AG10803 (cell line): ENCODE data around the gene TMEM171.
A peak's percentile ranks its signal among the peaks of the same experiment; 100 is the strongest.

Experiments used
- DNase-seq: peaks from one replicate; pipeline ENCODE4 v3.0.0; 2010; ENCODE audit warnings: low read depth
- H3K4me3 ChIP-seq: 2 replicates; pipeline ENCODE4 v1.5.1; 2011; ENCODE audit warnings: mild to moderate bottlenecking, low read length, control low read depth
- TF ChIP-seq, protein P1 (sequence below): conservative IDR thresholded peaks from 2 replicates; pipeline ENCODE4 v1.5.1; 2011; ENCODE audit warnings: mild to moderate bottlenecking, low read length, control low read depth, inconsistent platforms

TMEM171 gene

DNA sequence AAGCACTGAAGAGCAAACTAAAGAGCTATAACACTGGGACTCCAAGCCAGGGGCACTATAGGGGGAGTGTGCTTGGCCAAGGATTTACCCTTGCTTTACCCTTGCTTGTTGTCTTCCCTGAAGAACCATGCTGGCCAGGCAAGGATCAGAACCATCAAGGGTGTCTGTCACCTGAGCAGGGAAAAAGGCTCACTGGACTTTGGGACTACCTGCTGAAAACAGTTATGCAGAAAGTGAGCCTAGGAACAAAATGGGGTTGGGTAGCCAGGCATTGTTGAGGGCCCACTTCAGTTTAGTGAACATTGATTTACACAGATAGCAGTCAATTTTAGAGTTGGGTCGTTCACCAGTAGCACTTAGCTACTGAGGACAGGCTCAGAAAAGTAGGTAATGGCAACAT lies 8.0 kb upstream of the TMEM171 start:
- DNase-seq, result no peak
- TF ChIP-seq, protein P1, sequence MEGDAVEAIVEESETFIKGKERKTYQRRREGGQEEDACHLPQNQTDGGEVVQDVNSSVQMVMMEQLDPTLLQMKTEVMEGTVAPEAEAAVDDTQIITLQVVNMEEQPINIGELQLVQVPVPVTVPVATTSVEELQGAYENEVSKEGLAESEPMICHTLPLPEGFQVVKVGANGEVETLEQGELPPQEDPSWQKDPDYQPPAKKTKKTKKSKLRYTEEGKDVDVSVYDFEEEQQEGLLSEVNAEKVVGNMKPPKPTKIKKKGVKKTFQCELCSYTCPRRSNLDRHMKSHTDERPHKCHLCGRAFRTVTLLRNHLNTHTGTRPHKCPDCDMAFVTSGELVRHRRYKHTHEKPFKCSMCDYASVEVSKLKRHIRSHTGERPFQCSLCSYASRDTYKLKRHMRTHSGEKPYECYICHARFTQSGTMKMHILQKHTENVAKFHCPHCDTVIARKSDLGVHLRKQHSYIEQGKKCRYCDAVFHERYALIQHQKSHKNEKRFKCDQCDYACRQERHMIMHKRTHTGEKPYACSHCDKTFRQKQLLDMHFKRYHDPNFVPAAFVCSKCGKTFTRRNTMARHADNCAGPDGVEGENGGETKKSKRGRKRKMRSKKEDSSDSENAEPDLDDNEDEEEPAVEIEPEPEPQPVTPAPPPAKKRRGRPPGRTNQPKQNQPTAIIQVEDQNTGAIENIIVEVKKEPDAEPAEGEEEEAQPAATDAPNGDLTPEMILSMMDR, result no peak
- no peak overlapping the region for H3K4me3 ChIP-seq

DNA sequence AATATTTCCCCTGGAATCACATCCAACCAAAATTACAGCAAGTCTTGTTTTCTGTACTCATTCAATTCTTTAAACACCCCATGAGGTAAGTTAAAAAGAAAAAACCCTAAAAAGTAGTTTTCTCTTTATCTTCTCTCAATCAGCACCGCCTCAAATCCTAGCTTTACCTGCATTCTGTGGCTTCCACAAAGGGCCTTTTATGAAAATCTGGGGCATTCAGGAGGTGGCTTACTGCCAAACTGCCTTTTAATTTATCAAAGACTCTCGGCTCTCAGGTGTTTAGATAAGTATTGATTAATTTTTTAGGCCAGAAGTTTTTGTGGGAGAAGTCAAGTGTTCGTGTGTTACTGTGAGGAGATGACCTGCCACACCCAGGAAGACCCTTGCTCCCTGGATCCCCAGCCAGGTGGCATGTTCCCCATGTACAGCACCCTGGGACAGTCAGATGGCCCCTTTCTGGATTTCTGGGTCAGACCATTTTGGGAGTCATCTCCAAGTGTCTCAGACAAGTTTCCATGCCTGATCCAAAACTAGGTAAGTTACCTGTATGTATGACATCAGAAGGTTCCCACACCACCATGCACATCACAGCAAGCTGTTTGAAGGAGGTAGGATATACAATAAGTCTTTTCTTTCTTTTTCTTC lies 6.2 kb upstream of the TMEM171 start:
- DNase-seq, result no peak
- TF ChIP-seq, protein P1, result no peak
- H3K4me3 ChIP-seq, result no peak overlapping the region

DNA sequence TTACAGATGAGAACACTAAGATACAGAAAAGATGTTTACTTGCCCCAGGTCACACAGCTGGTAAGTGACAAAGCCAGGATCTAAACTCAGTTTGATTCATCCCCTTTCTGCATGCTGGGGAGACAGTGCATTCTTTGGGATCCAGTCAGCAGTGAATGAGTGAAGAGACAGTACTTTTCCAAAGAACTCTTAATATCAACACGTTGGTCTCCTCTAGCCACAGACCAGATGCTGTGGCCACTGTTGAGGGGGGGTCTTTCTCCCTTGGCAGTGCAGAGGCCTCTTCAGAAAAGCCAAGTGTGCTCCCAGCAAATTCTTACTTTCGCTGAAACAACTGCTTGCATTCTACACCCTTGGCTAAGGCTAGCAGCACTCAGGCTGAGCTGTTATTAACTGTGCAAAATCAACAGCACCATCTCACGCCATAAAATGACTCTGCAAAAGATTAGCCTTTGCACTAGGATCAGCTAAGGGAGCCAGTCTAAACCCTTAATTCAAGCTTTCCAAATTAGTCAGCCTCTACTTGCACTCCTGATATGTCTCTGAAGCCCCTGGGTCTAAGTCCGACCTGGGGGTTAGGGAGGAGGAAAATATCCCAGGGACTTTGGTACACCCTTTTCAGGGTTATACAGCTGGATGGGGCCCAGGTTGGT lies 4.8 kb upstream of the TMEM171 start:
- peak; percentile 98 for DNase-seq
- no peak overlapping the region for H3K4me3 ChIP-seq
- TF ChIP-seq, protein P1, result 0 out of 2 replicates have a peak, but pooled peaks have one; percentile 11

DNA sequence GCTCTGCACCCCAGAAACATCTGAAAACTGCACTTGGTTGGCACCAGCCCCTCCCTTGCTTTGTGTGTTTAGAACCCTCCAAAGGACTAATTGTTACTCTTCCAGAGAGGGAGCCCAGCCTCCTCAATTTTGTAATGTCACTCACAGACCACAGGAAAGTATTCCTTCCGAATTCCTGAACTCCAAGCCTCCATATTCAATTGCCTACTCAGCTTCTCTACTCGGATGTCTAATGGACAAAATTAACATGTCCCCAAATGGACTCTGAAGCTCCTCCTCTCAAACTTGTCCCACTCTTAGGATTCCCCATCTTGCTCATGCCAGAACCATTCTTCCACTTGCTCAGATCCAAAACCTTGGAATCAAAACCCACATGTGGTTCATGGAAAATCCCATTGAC lies 3.9 kb upstream of the TMEM171 start:
- no peak for DNase-seq
- no peak overlapping the region for H3K4me3 ChIP-seq
- TF ChIP-seq, protein P1, result no peak

DNA sequence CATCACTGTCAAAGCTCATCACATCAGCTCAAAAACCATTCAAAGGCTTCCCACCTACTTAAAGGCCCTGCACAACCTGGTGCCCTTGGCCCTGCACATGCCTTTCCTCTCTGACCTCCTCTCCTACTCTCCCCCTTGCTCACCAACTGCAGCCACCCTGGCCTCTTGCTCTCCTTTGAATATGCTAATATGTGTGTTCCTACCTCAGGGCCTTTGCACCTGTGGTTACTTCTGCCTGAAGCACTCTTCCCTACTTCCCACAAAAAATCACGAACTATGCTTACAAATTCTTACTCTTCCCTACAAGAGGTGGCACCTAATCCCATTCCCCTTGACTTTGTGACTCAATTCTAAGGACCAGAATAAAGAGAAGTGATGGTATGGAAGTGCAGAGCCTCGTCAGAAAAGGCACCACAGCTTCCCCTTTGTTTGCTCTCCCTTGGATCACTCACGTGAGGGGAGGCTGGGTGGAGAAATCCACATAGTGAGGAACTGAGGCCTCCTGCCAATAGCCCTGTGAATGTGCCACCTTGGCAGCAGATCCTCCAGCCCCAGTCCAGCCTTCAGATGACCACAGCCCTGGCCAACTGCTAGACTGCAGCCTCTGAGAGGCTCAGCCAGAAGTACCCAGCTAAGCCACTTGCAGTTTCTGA lies 3.2 kb upstream of the TMEM171 start:
- no peak overlapping the region for H3K4me3 ChIP-seq
- TF ChIP-seq, protein P1, result no peak
- no peak for DNase-seq

DNA sequence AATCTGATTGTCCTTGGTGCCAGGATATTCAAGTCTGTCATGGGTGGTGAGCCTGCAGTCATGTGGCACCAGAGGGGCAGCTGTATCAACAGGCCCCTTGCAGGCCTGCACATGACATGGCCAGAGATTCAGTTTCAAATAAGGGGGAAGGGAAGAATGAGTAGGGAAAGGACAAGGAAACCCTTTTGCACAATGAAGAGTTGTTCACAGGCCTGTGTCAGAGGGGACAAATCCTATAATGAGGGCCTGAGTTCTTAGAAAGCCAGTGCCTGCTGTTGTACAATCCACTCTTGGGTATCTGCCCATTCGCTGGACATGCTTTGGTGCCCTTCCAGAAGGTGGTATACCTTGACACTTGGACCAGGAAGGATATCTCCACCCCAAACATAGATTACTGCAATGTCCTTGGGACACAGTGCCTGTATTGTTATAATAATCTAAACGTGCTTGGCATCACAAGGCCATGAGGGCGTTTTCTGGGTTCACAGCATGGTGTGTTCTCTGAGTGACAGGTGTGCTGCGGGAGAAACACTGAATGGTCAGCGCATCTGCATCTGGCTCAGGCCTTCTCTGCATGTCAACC lies 1.9 kb upstream of the TMEM171 start:
- no peak for DNase-seq
- TF ChIP-seq, protein P1, result no peak
- no peak overlapping the region for H3K4me3 ChIP-seq
